Measurements from ENCODE around the gene MTHFS.
A peak's percentile ranks its signal among the peaks of the same experiment; 100 is the strongest.
"Not testable (repeated sequence)": the region's sequence is repeated elsewhere in the genome, so short reads cannot be mapped to it uniquely, and the experiment has no call there.

The MTHFS gene

GRCh38 chr15:79903144-79903543 is 6.3 kb upstream of the MTHFS start:
- Histone ChIP-seq H3K4me1 (ENCODE audit: control extremely low read depth in 1 of 4, control insufficient read depth in 4 of 4, insufficient read depth in 4 of 4, low read length in 3 of 4) (peaks cover 0 to 9% (median 7%) of the 10 kb centered on the region in 4 experiments), H3K9me3 (ENCODE audit: control extremely low read depth in 1 of 5, control insufficient read depth in 4 of 5, insufficient read depth in 2 of 5, low read depth in 1 of 5, low read length in 4 of 5) (no peaks in the 10 kb centered on the region), H3K4me3 (ENCODE audit: control insufficient read depth in 1 of 7, extremely low read depth in 1 of 7, insufficient read depth in 4 of 7, low read depth in 2 of 7, low read length in 6 of 7) (no peak overlapping the region), H3K27ac (ENCODE audit: insufficient read depth in 1 of 2, low read depth in 1 of 2, low read length in 2 of 2, poor library complexity in 1 of 2, severe bottlenecking in 2 of 2) (no peak overlapping the region), H3K27me3 (replicated peaks in 2 of 5; ENCODE audit: control insufficient read depth in 4 of 5, insufficient read depth in 5 of 5, low read length in 4 of 5) (no peaks in the 10 kb centered on the region), H3K36me3 (ENCODE audit: control insufficient read depth in 4 of 4, insufficient read depth in 4 of 4, low read length in 3 of 4) (peaks cover 0 to 8% (median 6%) of the 10 kb centered on the region in 4 experiments)
- DNase-seq: no peak
- 100% methylated on average over 1 of the region's 2 CpGs for WGBS (ENCODE audit: insufficient coverage)
- POLR2A ChIA-PET: no interaction called here
- CTCF ChIA-PET: interaction anchor here (2.7 kb wide), 1 partner anchor 89 kb away, joined by 9 read pairs; no protein-coding TSS in a partner anchor

DNA sequence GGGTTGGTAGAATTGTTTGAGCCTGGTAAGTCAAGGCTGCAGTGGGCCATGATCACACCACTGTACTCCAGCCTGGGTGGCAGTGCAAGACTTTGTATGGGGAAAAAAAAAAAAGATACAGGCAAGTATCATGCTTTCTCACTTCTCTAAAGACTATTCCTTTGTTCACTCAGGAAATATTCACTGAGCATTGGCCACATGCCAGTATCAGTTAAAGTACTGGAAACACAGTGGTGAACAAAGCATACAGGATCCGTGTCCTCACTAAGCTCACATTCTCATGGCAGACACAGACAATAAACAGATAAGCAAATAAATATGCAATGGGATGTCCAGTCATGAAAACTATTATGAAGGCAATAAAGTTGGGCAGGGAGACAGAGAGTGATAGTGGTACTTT is 5.1 kb upstream of the MTHFS start:
- ChIA-PET CTCF (interaction anchor here (2.7 kb wide), 1 partner anchor 90 kb away, joined by 9 read pairs; no protein-coding TSS in a partner anchor), POLR2A (interaction anchor here (0.5 kb wide), 1 partner anchor 50 kb away, joined by 4 read pairs; no protein-coding TSS in a partner anchor)
- Histone ChIP-seq H3K36me3 (ENCODE audit: control insufficient read depth in 4 of 4, insufficient read depth in 4 of 4, low read length in 3 of 4) (peaks cover 0 to 8% (median 6%) of the 10 kb centered on the region in 4 experiments), H3K4me1 (ENCODE audit: control extremely low read depth in 1 of 4, control insufficient read depth in 4 of 4, insufficient read depth in 4 of 4, low read length in 3 of 4) (peaks cover 3 to 18% (median 11%) of the 10 kb centered on the region in 4 experiments), H3K4me3 (ENCODE audit: control insufficient read depth in 1 of 7, extremely low read depth in 1 of 7, insufficient read depth in 4 of 7, low read depth in 2 of 7, low read length in 6 of 7) (no peak overlapping the region), H3K9me3 (ENCODE audit: control extremely low read depth in 1 of 5, control insufficient read depth in 4 of 5, insufficient read depth in 2 of 5, low read depth in 1 of 5, low read length in 4 of 5) (no peaks in the 10 kb centered on the region), H3K27ac (ENCODE audit: insufficient read depth in 1 of 2, low read depth in 1 of 2, low read length in 2 of 2, poor library complexity in 1 of 2, severe bottlenecking in 2 of 2) (no peak overlapping the region), H3K27me3 (replicated peaks in 2 of 5; ENCODE audit: control insufficient read depth in 4 of 5, insufficient read depth in 5 of 5, low read length in 4 of 5) (no peaks in the 10 kb centered on the region)
- WGBS (ENCODE audit: insufficient coverage): 20% methylated on average over 1 of the region's 1 CpG
- no peak for DNase-seq

DNA sequence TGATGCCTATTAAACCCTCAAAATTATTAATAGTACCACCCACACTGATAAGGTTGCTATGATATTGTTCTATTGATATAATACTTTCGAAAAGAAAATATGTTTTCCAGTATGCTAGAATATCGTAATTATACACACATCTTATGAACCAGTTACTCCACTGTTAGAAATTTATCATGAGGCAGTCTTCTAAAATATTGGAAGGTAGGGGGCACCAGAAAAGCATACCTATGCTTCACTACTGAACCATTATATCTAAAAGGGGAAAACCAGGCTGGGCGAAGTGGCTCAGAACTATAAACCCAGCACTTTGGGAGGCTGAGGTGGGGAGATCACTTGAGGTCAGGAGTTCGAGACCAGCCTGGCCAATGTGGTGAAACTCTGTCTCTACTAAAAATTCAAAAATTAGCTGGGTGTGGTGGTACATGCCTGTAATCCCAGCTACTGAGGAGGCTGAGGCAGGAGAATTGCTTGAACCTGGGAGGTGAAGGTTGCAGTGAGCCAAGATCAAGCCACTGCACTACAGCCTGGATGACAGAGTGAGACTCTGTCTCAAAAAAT is 4.1 kb upstream of the MTHFS start:
- H3K27ac ChIP-seq (ENCODE audit: insufficient read depth in 1 of 2, low read depth in 1 of 2, low read length in 2 of 2, poor library complexity in 1 of 2, severe bottlenecking in 2 of 2); H3K4me3 ChIP-seq (ENCODE audit: control insufficient read depth in 1 of 7, extremely low read depth in 1 of 7, insufficient read depth in 4 of 7, low read depth in 2 of 7, low read length in 6 of 7); H3K9me3 ChIP-seq (ENCODE audit: control extremely low read depth in 1 of 5, control insufficient read depth in 4 of 5, insufficient read depth in 2 of 5, low read depth in 1 of 5, low read length in 4 of 5); H3K36me3 ChIP-seq (ENCODE audit: control insufficient read depth in 4 of 4, insufficient read depth in 4 of 4, low read length in 3 of 4); H3K27me3 ChIP-seq (replicated peaks in 2 of 5; ENCODE audit: control insufficient read depth in 4 of 5, insufficient read depth in 5 of 5, low read length in 4 of 5); POLR2A ChIA-PET: not testable (repeated sequence)
- WGBS (ENCODE audit: insufficient coverage): 100% methylated on average over 2 of the region's 4 CpGs
- peaks cover 7 to 23% (median 17%) of the 10 kb centered on the region in 4 experiments for H3K4me1 ChIP-seq (ENCODE audit: control extremely low read depth in 1 of 4, control insufficient read depth in 4 of 4, insufficient read depth in 4 of 4, low read length in 3 of 4)
- peak in 2 of 3 donors; percentile 22 to 32 for DNase-seq
- CTCF ChIA-PET: interaction anchor here (2.7 kb wide), 1 partner anchor 91 kb away, joined by 9 read pairs; no protein-coding TSS in a partner anchor

DNA sequence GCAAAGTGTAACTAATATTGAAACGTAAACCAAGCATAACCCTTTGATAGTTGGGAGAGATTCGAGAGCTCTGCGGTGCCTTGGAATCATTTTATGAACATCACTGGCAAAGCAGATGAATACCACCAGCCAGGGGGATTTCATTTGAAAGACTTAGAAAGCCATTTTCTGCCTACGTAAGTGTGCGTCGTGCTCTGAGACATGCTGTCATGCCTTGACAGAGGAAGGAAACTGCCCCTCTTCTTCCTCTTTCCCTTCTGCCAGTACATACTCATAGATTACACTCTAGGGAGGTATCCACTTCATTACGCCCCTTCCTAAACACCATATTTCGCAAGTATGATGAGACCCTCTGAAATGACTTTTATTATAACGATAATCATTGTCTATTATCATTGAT is 3.3 kb upstream of the MTHFS start:
- peaks cover 14 to 31% (median 22%) of the 10 kb centered on the region in 4 experiments for H3K4me1 ChIP-seq (ENCODE audit: control extremely low read depth in 1 of 4, control insufficient read depth in 4 of 4, insufficient read depth in 4 of 4, low read length in 3 of 4)
- ChIA-PET POLR2A (no interaction called here), CTCF (interaction anchor here (1.8 to 3.1 kb wide), 2 partner anchors 10 to 93 kb away, joined by 4 to 10 read pairs; no protein-coding TSS in a partner anchor)
- peaks cover 0 to 6% (median 2%) of the 10 kb centered on the region in 4 experiments for H3K36me3 ChIP-seq (ENCODE audit: control insufficient read depth in 4 of 4, insufficient read depth in 4 of 4, low read length in 3 of 4)
- no peak overlapping the region for H3K27ac ChIP-seq (ENCODE audit: insufficient read depth in 1 of 2, low read depth in 1 of 2, low read length in 2 of 2, poor library complexity in 1 of 2, severe bottlenecking in 2 of 2)
- no peak for DNase-seq
- H3K27me3 ChIP-seq (replicated peaks in 2 of 5; ENCODE audit: control insufficient read depth in 4 of 5, insufficient read depth in 5 of 5, low read length in 4 of 5): no peaks in the 10 kb centered on the region
- 84% methylated on average over 6 of the region's 9 CpGs for WGBS (ENCODE audit: insufficient coverage)
- H3K4me3 ChIP-seq (ENCODE audit: control insufficient read depth in 1 of 7, extremely low read depth in 1 of 7, insufficient read depth in 4 of 7, low read depth in 2 of 7, low read length in 6 of 7): no peak overlapping the region
- H3K9me3 ChIP-seq (ENCODE audit: control extremely low read depth in 1 of 5, control insufficient read depth in 4 of 5, insufficient read depth in 2 of 5, low read depth in 1 of 5, low read length in 4 of 5): no peaks in the 10 kb centered on the region

DNA sequence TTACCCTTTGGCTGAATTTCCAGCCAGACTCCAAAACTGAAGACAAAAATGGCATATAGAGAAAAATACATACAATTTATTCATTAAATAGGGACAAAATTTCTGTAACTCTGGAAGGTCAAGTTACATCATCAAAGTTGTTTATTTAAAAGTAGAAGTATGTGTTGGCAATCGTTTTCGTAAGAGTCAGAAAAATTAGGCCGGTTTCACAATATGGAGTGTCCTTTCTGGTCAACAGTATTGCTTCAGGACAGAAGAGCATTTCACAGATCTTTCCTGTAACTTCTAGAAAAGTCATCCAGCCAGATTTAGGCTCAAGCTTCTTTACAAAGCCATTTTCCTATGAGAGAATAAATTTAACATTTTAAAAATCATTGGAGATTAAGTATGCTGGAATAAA is 2.0 kb upstream of the MTHFS start:
- not testable (repeated sequence) for H3K27me3 ChIP-seq (replicated peaks in 2 of 5; ENCODE audit: control insufficient read depth in 4 of 5, insufficient read depth in 5 of 5, low read length in 4 of 5); H3K9me3 ChIP-seq (ENCODE audit: control extremely low read depth in 1 of 5, control insufficient read depth in 4 of 5, insufficient read depth in 2 of 5, low read depth in 1 of 5, low read length in 4 of 5); H3K36me3 ChIP-seq (ENCODE audit: control insufficient read depth in 4 of 4, insufficient read depth in 4 of 4, low read length in 3 of 4); H3K4me3 ChIP-seq (ENCODE audit: control insufficient read depth in 1 of 7, extremely low read depth in 1 of 7, insufficient read depth in 4 of 7, low read depth in 2 of 7, low read length in 6 of 7); H3K27ac ChIP-seq (ENCODE audit: insufficient read depth in 1 of 2, low read depth in 1 of 2, low read length in 2 of 2, poor library complexity in 1 of 2, severe bottlenecking in 2 of 2); DNase-seq
- peaks cover 14 to 32% (median 23%) of the 10 kb centered on the region in 4 experiments for H3K4me1 ChIP-seq (ENCODE audit: control extremely low read depth in 1 of 4, control insufficient read depth in 4 of 4, insufficient read depth in 4 of 4, low read length in 3 of 4)
- 96% methylated on average over 3 of the region's 3 CpGs for WGBS (ENCODE audit: insufficient coverage)
- ChIA-PET CTCF (interaction anchor here (0.8 to 3.1 kb wide), 5 partner anchors 8 to 274 kb away, joined by 3 to 10 read pairs (median 3); no protein-coding TSS in a partner anchor), POLR2A (interaction anchor here (1.0 kb wide), 1 partner anchor 569 kb away, joined by 3 read pairs; no protein-coding TSS in a partner anchor)

GRCh38 chr15:79898369-79898768 is 1.6 kb upstream of the MTHFS start:
- peaks cover 0 to 4% (median 0%) of the 10 kb centered on the region in 4 experiments for H3K36me3 ChIP-seq (ENCODE audit: control insufficient read depth in 4 of 4, insufficient read depth in 4 of 4, low read length in 3 of 4)
- CTCF ChIA-PET: interaction anchor here (0.8 to 3.1 kb wide), 7 partner anchors 8 to 277 kb away, joined by 3 to 10 read pairs (median 3); no protein-coding TSS in a partner anchor
- no peaks in the 10 kb centered on the region for H3K27me3 ChIP-seq (replicated peaks in 2 of 5; ENCODE audit: control insufficient read depth in 4 of 5, insufficient read depth in 5 of 5, low read length in 4 of 5)
- no peaks in the 10 kb centered on the region for H3K9me3 ChIP-seq (ENCODE audit: control extremely low read depth in 1 of 5, control insufficient read depth in 4 of 5, insufficient read depth in 2 of 5, low read depth in 1 of 5, low read length in 4 of 5)
- H3K4me1 ChIP-seq (ENCODE audit: control extremely low read depth in 1 of 4, control insufficient read depth in 4 of 4, insufficient read depth in 4 of 4, low read length in 3 of 4): peaks cover 14 to 32% (median 23%) of the 10 kb centered on the region in 4 experiments
- POLR2A ChIA-PET: interaction anchor here (1.0 to 1.1 kb wide), 2 partner anchors 18 to 569 kb away, joined by 3 read pairs; no protein-coding TSS in a partner anchor
- H3K4me3 ChIP-seq (ENCODE audit: control insufficient read depth in 1 of 7, extremely low read depth in 1 of 7, insufficient read depth in 4 of 7, low read depth in 2 of 7, low read length in 6 of 7): no peak overlapping the region
- WGBS (ENCODE audit: insufficient coverage): 100% methylated on average over 3 of the region's 4 CpGs
- H3K27ac ChIP-seq (ENCODE audit: insufficient read depth in 1 of 2, low read depth in 1 of 2, low read length in 2 of 2, poor library complexity in 1 of 2, severe bottlenecking in 2 of 2): no peak overlapping the region
- no peak for DNase-seq

DNA sequence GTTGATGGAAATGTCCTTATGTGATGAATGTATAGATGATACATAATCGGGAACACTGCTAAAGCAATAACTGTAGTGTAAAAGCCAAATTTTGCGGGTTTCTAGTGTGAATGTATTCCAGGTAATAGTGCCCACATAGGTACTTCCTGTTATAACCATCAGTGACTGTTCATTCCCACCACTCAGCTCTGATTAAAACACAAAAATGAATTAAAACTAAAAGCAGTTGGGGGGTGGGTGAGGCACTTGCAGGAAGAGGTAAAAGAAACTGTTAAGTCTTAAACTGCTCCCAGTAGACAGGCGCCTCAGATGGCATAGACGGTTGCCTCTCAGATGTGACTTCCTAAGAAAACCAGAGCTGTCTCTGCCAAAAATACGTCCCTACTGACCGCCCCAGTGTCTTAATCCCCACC is 893 bp upstream of the MTHFS start:
- no peaks in the 10 kb centered on the region for H3K36me3 ChIP-seq (ENCODE audit: control insufficient read depth in 4 of 4, insufficient read depth in 4 of 4, low read length in 3 of 4)
- H3K4me1 ChIP-seq (ENCODE audit: control extremely low read depth in 1 of 4, control insufficient read depth in 4 of 4, insufficient read depth in 4 of 4, low read length in 3 of 4): peaks cover 14 to 32% (median 23%) of the 10 kb centered on the region in 4 experiments
- no peaks in the 10 kb centered on the region for H3K9me3 ChIP-seq (ENCODE audit: control extremely low read depth in 1 of 5, control insufficient read depth in 4 of 5, insufficient read depth in 2 of 5, low read depth in 1 of 5, low read length in 4 of 5)
- DNase-seq: peak in 2 of 3 donors; percentile 37 to 46
- no peaks in the 10 kb centered on the region for H3K27me3 ChIP-seq (replicated peaks in 2 of 5; ENCODE audit: control insufficient read depth in 4 of 5, insufficient read depth in 5 of 5, low read length in 4 of 5)
- CTCF ChIA-PET: interaction anchor here (1.0 to 3.1 kb wide), 6 partner anchors 9 to 278 kb away, joined by 3 to 10 read pairs (median 3); no protein-coding TSS in a partner anchor
- no peak overlapping the region for H3K27ac ChIP-seq (ENCODE audit: insufficient read depth in 1 of 2, low read depth in 1 of 2, low read length in 2 of 2, poor library complexity in 1 of 2, severe bottlenecking in 2 of 2)
- WGBS (ENCODE audit: insufficient coverage): 31% methylated on average over 2 of the region's 6 CpGs
- POLR2A ChIA-PET: interaction anchor here (1.0 to 1.7 kb wide), 3 partner anchors 17 to 568 kb away, joined by 3 to 4 read pairs (median 3); no protein-coding TSS in a partner anchor
- H3K4me3 ChIP-seq (ENCODE audit: control insufficient read depth in 1 of 7, extremely low read depth in 1 of 7, insufficient read depth in 4 of 7, low read depth in 2 of 7, low read length in 6 of 7): peak overlapping the region in 6 of 7 experiments; percentile 82 to 95 (median 88)

Data from common myeloid progenitor, CD34-positive (primary cell).